HG02973 (cell line): ENCODE results near the gene TFF3.

Experiments
- ATAC-seq: cut with Tn5 transposase; IDR thresholded peaks from one replicate; pipeline ENCODE4 v1.9.1; 2021; ENCODE audit warnings: moderate library complexity; ENCODE audit not compliant: unreplicated experiment

TFF3 gene

GRCh38 chr21:42272984-42273600 is 42.1 kb downstream of the TFF3 start:
- no peak for ATAC-seq

- ATAC-seq: no peak
These were observed 42.9 kb downstream of the TFF3 start for GRCh38 chr21:42272109-42272962.

- no peak for ATAC-seq
These were observed 44.1 kb downstream of the TFF3 start for GRCh38 chr21:42271065-42271464.

- ATAC-seq: no peak
These were observed 45.8 kb downstream of the TFF3 start for GRCh38 chr21:42269386-42269785.

- no peak for ATAC-seq
These were observed 48.1 kb downstream of the TFF3 start for GRCh38 chr21:42266971-42267556.

GRCh38 chr21:42265231-42265812 is 49.9 kb downstream of the TFF3 start:
- ATAC-seq: no peak

- no peak for ATAC-seq
These were observed 50.7 kb downstream of the TFF3 start for GRCh38 chr21:42264245-42265195.

- no peak for ATAC-seq
These were observed 51.5 kb downstream of the TFF3 start for GRCh38 chr21:42263591-42264131.

GRCh38 chr21:42262831-42263231 is 52.4 kb downstream of the TFF3 start:
- ATAC-seq: no peak

GRCh38 chr21:42261829-42262200 is 53.4 kb downstream of the TFF3 start:
- no peak for ATAC-seq
